ENCODE data around the gene RALBP1.

- TF ChIP-seq CTCF (IDR thresholded peaks at IDR 0.05) (no peak), POLR2A (IDR thresholded peaks at IDR 0.05) (peak in 1 of 2 donors; percentile 71)
These were observed 604 bp downstream of the RALBP1 start for GRCh38 chr18:9475643-9476591.

All from adrenal gland (tissue), 5 donors.